Globus pallidus (tissue), 1 donor: ENCODE results near the gene SETD3.

Experiments
- DNase-seq: peaks from one replicate; pipeline ENCODE4 v3.0.0-alpha.2; 2015; ENCODE audit warnings: low spot score

Gene SETD3

GRCh38 chr14:99423434-99423833, 57.2 kb downstream of the SETD3 start:
- DNase-seq: no peak

DNA sequence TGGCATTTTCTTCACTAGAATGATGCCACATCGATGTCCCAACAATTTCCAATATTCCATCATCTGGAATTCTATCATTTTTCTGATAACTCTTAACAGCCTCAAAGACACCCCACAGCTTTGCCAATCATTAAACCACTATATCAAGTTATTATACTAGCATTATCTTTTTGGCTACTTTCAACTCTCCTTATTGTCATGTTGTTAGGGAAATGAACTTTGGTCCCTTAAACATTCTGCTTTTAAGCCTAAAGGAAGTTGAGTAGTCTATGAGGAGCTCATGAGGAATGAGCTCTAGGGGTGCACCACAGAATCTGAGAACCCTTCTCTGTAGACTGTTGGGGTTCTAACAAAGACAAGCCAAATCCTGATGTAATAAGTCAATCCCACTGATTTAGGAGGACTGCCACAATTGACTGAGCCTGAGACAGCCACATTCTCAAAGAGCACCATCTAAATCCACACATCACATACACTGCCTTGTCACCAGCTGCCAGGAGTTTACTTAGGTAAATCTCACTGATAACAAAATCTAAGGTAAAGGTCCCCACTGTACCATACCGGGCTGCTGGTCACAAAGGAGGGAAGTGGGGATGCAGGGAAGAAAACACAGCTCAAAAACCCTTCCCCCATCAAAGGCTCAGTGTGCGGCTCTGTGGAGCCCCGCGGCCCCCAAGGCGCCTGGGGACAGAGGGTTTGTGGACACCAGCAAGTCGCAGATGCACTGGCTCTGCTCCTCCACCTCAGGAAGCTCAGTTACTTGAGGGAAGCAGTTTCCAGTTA, 58.2 kb downstream of the SETD3 start:
- DNase-seq: no peak

DNA sequence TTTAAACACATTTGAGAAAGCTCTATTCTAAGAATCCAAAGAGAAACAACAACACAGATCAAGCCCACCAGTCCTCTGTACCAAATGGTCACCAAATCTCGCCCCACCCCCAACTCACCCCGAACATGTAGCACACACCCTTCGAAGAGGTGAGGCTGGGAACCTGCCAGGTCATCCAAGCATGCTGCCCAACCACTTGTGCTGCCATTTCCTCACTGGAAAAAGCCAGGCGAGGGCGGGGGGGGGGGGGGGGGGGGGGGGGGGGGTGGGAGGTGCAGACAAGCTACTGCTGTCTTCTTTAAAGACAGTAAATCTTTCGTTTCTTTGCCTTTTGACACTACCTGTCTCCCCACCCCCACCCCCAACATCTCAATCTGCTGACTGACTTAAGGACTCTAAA, 59.9 kb downstream of the SETD3 start:
- DNase-seq: no peak

DNA sequence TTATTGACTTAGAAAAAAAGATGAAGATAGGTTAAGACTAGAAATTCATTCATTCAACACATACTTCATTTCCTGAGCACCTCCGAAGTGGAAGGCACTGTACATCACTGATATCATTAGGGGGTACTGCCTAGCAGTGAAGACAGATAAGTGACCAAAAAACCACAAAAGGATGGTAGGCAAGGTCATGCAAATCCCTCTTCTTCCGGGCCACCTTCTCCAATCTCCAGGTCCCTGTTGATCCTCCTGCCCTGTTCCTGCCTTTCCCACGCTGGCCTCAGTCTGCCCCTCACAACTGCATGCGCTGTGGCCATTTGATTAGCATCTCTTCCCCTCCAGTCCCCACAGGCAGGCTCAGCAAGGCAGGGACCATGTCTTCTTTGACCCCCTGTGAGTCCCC, 60.8 kb downstream of the SETD3 start:
- no peak for DNase-seq

DNA sequence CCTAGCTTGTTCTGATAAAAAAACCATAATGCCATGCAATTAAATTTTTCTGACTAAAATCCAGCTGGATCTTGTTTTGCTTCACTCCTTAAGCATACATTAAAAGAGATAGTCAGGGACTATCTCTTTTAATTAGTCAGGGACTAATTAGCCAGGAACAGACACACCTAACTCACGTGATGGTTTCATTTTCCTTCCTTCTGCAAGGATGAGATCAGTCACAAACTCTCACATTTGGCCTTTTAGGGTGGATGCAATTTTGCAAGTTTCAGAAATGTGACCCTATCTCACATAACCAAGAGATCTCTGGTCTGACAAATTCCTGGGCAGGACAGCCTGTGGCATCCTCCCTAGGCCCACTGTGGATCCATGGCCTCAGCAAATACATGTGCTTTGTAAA, 62.4 kb downstream of the SETD3 start:
- DNase-seq: no peak

DNA sequence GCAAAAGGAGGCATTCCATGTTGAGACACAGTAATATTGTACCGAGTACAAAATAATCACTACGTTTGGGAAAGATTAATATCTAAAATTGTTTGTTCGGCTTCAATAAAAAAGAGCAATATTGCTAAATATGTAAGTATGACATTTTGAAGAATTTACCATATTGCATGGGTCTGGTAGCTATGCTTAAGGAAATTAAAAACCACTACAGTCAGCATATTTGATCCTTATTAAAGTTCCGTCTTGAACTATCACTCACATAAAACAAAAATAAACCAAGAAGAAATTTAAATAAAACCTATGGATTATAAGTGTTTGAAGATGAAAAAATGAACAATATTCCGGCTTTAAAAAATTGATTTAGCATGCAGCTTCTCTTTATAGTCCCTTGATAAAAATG, 63.8 kb downstream of the SETD3 start:
- no peak for DNase-seq

- DNase-seq: peak; percentile 78
These were observed 65.0 kb downstream of the SETD3 start for GRCh38 chr14:99415496-99416281.

- no peak for DNase-seq
These were observed 66.7 kb downstream of the SETD3 start for GRCh38 chr14:99413911-99414310.

GRCh38 chr14:99413172-99413571, 67.5 kb downstream of the SETD3 start:
- no peak for DNase-seq

- no peak for DNase-seq
These were observed 68.3 kb downstream of the SETD3 start for GRCh38 chr14:99412117-99413061.

DNA sequence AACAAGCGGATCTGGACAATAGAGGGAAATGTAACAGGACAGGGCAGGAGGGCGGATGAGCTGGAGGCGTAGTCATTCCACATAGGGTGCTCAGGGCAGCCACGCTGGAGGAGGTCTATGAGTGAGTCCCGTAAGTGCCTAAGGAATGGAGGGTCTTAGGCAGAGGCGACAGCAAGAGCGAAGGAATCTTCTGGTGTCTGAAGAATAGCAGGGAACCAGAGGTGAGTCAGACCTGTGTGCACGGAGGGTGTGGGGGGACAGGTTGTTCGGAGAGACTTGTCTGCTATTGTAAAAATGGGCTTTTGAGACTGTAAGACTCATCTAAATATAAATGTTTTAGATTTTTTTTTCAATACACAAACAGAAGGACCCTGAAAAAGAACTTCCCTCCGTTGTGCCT, 70.6 kb downstream of the SETD3 start:
- no peak for DNase-seq

- DNase-seq: no peak
These were observed 71.7 kb downstream of the SETD3 start for GRCh38 chr14:99408971-99409289.

DNA sequence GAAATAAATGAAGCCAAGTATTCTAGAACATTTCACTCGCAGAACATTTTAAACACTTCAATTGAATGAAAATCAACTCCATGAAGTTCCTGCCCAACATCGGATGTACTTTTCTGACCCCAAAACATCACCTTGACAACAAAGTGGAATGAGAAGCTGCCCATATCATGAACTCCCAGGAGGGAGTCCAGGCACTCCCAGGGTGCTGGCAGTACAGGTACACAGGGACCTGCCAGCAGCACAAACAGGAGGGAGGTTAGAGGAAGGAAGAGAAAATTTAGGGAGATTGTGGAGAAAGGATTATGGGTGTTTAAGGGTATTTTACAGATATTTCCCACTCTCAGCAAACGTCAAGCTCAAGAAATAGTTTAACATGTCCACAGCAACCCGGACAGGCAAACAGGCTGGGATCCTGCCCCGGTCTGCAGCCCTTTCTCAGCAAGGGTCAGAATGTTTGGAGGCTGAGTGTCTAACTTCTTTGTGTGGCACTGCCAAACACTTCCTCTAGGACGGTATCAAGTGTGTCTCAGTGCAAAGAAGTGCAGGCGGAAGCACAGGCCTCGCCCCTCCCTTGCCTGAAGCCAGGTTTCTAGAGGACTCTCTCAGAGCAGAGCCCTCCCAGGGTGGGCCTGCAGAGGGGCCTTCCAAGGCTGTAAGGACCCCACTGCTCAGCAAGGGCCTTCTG, 72.2 kb downstream of the SETD3 start:
- no peak for DNase-seq

- DNase-seq: no peak
These were observed 73.2 kb downstream of the SETD3 start for GRCh38 chr14:99407416-99407815.

- DNase-seq: no peak
These were observed 77.7 kb downstream of the SETD3 start for GRCh38 chr14:99402950-99403349.

GRCh38 chr14:99402285-99402648, 78.4 kb downstream of the SETD3 start:
- DNase-seq: no peak

DNA sequence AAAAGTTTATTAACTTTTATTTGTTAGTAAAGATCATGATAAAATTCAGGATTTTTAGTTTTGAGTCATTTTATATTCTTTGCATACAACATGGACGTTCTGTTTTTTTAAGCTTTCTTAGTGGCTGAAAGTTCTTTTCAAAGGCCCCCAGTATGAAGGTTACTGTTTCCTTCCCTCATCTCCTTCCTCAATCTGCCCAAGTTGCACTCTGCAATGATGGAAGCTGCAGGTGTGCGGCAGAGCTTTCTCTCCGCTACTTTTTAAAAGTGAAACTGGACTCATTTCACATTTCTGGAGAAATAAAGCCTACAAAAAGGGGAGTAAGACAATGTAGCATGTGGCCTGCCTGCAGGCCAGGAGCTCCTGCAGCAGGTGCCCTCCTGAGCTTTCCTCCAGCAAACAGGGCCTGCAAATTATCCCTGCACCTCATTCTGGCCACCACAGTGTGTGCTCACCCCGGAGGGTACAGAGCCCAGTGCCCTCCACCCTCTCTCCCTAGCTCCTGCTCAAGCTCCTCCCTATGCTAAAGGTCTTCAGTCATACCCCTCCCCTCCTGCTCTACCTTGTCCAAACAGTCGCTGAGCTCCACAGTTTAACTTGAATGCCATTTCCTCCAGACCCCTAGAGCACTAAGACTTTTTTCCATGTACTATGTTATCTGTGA, 78.9 kb downstream of the SETD3 start:
- no peak for DNase-seq

GRCh38 chr14:99401211-99401610, 79.4 kb downstream of the SETD3 start:
- DNase-seq: peak; percentile 37

DNA sequence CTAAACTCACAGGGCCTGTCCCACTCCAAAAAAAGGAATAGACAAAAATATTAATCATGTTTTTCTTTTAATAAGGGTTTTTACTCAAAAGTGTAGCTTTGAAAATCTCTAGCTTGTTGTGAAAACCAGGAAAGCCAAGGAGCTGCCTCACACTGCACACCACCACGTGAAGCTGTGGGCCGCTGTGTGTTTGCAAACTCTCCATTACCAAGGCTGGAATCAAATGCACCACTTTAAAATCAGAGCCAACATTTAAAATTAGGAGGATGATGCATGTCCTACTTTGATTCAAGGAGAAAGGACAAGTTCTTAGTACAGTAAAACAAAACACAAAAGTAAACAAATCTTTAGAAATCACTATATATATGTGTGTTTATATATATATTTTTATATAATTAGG, 83.0 kb downstream of the SETD3 start:
- DNase-seq: no peak

- DNase-seq: peak; percentile 11
These were observed 84.6 kb downstream of the SETD3 start for GRCh38 chr14:99395909-99396530.

DNA sequence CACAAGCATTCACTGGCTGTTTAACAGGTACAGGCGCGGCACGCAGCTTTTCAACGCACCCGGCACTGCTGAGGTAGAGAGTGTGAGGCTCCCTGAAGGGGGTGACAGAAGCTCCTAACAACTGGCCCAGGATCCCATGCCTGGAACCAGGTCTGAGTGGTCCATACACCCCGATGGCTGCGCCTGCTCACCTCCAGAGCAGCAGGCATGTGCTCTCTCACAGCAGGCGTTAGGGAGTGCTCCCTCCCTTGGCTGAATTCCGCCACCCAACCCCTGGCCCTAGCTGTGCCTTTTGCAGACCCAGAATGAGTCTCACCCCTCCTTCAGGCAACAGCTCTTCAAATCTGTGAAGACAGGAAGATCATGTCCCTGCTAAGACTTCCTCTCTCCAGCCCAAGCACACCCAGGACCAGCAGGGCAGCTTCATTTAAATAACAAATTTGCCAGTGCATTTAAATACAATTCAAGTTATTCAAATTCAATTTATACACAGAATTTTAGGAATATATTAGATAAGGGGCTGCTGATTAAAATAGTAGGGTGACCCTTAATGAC, 86.0 kb downstream of the SETD3 start:
- DNase-seq: no peak
